H1 (cell line): ENCODE results near the gene MYO7B. TPM values are rescaled to one million over a fixed set of nuclear protein-coding genes. Genes with fewer than 3 reads are reported as not detected.

Experiments used
- CTCF ChIA-PET: fragments of 300-600 bp; sonication (Branson Sonifier 250); formaldehyde crosslinking; loops from one replicate; lab custom pipeline; 2021; ENCODE audit not compliant: partially characterized antibody; lab: Charles Lee
- POLR2A ChIA-PET: fragments of 300-600 bp; sonication (Branson Sonifier 250); formaldehyde crosslinking; loops from one replicate; lab custom pipeline; 2021; ENCODE audit warnings: inconsistent platforms; ENCODE audit not compliant: partially characterized antibody; lab: Charles Lee
- DNase-seq, 2 experiments: peaks; one replicate each; pipeline versions ENCODE4 v3.0.0 to v3.0.0-alpha.2; 2010 to 2022; ENCODE audit warnings: low spot score in 2 of 2, low read depth in 1 of 2, mixed read lengths in 1 of 2
- FAIRE-seq: peaks from 2 replicates; lab custom pipeline; 2011; peaks lifted over from hg19 to GRCh38; lab: Jason Lieb, UNC
- H2AFZ ChIP-seq: 2 replicates; pipeline ENCODE4 v1.8.1; 2012; ENCODE audit warnings: low read length, inconsistent platforms
- H2AK5ac ChIP-seq: 2 replicates; pipeline ENCODE4 v1.6.1; 2013; ENCODE audit warnings: low read depth, low read length
- H2BK120ac ChIP-seq: replicated peaks from 2 replicates; pipeline ENCODE3; 2013; ENCODE audit warnings: low read depth, low read length, inconsistent platforms
- H2BK12ac ChIP-seq: 2 replicates; pipeline ENCODE4 v1.6.1; 2013; ENCODE audit warnings: low read depth, low read length
- H2BK15ac ChIP-seq: 2 replicates; pipeline ENCODE4 v1.6.1; 2013; ENCODE audit warnings: low read length
- H2BK20ac ChIP-seq: 2 replicates; pipeline ENCODE4 v1.6.1; 2013; ENCODE audit warnings: low read length
- H2BK5ac ChIP-seq: 2 replicates; pipeline ENCODE4 v1.6.1; 2013; ENCODE audit warnings: low read depth, low read length
- H3K14ac ChIP-seq: 2 replicates; pipeline ENCODE4 v1.6.1; 2013; ENCODE audit warnings: inconsistent platforms; ENCODE audit not compliant: insufficient read length
- H3K18ac ChIP-seq: 2 replicates; pipeline ENCODE4 v1.6.1; 2013; ENCODE audit warnings: low read length; ENCODE audit errors: extremely low read depth
- H3K23ac ChIP-seq: 2 replicates; pipeline ENCODE4 v1.6.1; 2013; ENCODE audit warnings: inconsistent platforms; ENCODE audit not compliant: insufficient read length
- H3K23me2 ChIP-seq: 2 replicates; pipeline ENCODE4 v1.6.1; 2013; ENCODE audit warnings: low read depth, low read length
- H3K27ac ChIP-seq: 2 replicates; pipeline ENCODE4 v1.6.1; 2011; ENCODE audit warnings: low read depth, low read length, inconsistent platforms
- H3K27me3 ChIP-seq, 4 experiments: replicated peaks in 1 of 4; 1 replicate in 1 of 4; 2 replicates in 3 of 4; pipeline versions ENCODE4 v1.6.1 to v1.8.1; 2011 to 2013; ENCODE audit warnings: low read length in 3 of 4, mild to moderate bottlenecking in 3 of 4, inconsistent platforms in 2 of 4, mixed read lengths in 2 of 4, moderate library complexity in 1 of 4; ENCODE audit not compliant: control insufficient read depth in 3 of 4, insufficient read depth in 3 of 4; ENCODE audit errors: extremely low read depth in 1 of 4
- H3K36me3 ChIP-seq, 4 experiments: 2 replicates each; pipeline versions ENCODE4 v1.6.1 to v1.8.1; 2011 to 2013; ENCODE audit warnings: mild to moderate bottlenecking in 4 of 4, low read length in 3 of 4, moderate library complexity in 2 of 4, control low read depth in 1 of 4, inconsistent platforms in 1 of 4; ENCODE audit not compliant: insufficient read depth in 4 of 4, control insufficient read depth in 2 of 4
- H3K4ac ChIP-seq: replicated peaks from 2 replicates; pipeline ENCODE3; 2013; ENCODE audit warnings: low read length, low read depth, mixed read lengths, inconsistent platforms; ENCODE audit not compliant: insufficient read length
- H3K4me1 ChIP-seq, 4 experiments: replicated peaks in 1 of 4; 1 replicate in 1 of 4; 2 replicates in 3 of 4; pipeline versions ENCODE4 v1.6.1 to v1.8.1; 2011 to 2013; ENCODE audit warnings: low read length in 3 of 4, inconsistent platforms in 2 of 4, mixed read lengths in 1 of 4; ENCODE audit not compliant: insufficient read depth in 4 of 4, control insufficient read depth in 3 of 4
- H3K4me2 ChIP-seq, 2 experiments: 2 replicates each; pipeline versions ENCODE4 v1.6.1 to v1.8.1; 2011 to 2013; ENCODE audit warnings: low read depth in 2 of 2, low read length in 2 of 2, control low read depth in 1 of 2, inconsistent platforms in 1 of 2, mild to moderate bottlenecking in 1 of 2; ENCODE audit not compliant: insufficient read depth in 1 of 2
- H3K4me3 ChIP-seq, 4 experiments: fragments of 200-600, 300-600 bp in 1 of 4; sonication (generic), shearing (Covaris generic), sonication (Bioruptor Twin) in 1 of 4; 2 replicates each; pipeline versions ENCODE4 v1.5.1 to v1.8.1; 2011 to 2016; ENCODE audit warnings: low read length in 4 of 4, low read depth in 3 of 4, control low read depth in 2 of 4, inconsistent platforms in 2 of 4, mild to moderate bottlenecking in 2 of 4, mixed read lengths in 1 of 4, moderate library complexity in 1 of 4; ENCODE audit not compliant: insufficient read depth in 2 of 4; ENCODE audit errors: extremely low read depth in 1 of 4
- H3K56ac ChIP-seq: replicated peaks from 2 replicates; pipeline ENCODE3; 2013; ENCODE audit warnings: low read depth, mild to moderate bottlenecking, mixed read lengths, low read length, inconsistent platforms; ENCODE audit not compliant: insufficient read length
- H3K79me1 ChIP-seq: 2 replicates; pipeline ENCODE4 v1.6.1; 2013; ENCODE audit warnings: low read depth, low read length, control low read depth
- H3K79me2 ChIP-seq, 2 experiments: 2 replicates each; pipeline versions ENCODE4 v1.6.1 to v1.8.1; 2012 to 2013; ENCODE audit warnings: low read length in 2 of 2, mild to moderate bottlenecking in 2 of 2, inconsistent platforms in 1 of 2; ENCODE audit not compliant: insufficient read depth in 2 of 2, control insufficient read depth in 1 of 2
- H3K9ac ChIP-seq, 4 experiments: replicated peaks in 1 of 4; 1 replicate in 1 of 4; 2 replicates in 3 of 4; pipeline versions ENCODE4 v1.6.1 to v1.8.1; 2011 to 2013; ENCODE audit warnings: low read depth in 3 of 4, low read length in 3 of 4, control low read depth in 2 of 4, mild to moderate bottlenecking in 2 of 4, moderate library complexity in 2 of 4, inconsistent platforms in 1 of 4; ENCODE audit errors: extremely low read depth in 1 of 4
- H3K9me3 ChIP-seq, 2 experiments: 2 replicates each; pipeline versions ENCODE4 v1.6.1 to v1.8.1; 2012 to 2013; ENCODE audit warnings: mild to moderate bottlenecking in 2 of 2, moderate library complexity in 2 of 2, control low read depth in 1 of 2, inconsistent platforms in 1 of 2, low read depth in 1 of 2, low read length in 1 of 2, mixed read lengths in 1 of 2; ENCODE audit not compliant: insufficient read depth in 2 of 2
- H4K20me1 ChIP-seq, 2 experiments: replicated peaks in 1 of 2; 2 replicates each; pipeline versions ENCODE3 to v1.8.1; 2011 to 2013; ENCODE audit warnings: inconsistent platforms in 2 of 2, low read length in 2 of 2, mild to moderate bottlenecking in 1 of 2; ENCODE audit not compliant: insufficient read depth in 2 of 2, control insufficient read depth in 1 of 2
- H4K5ac ChIP-seq: 2 replicates; pipeline ENCODE4 v1.6.1; 2013; ENCODE audit warnings: low read length, low read depth, mixed read lengths, inconsistent platforms; ENCODE audit not compliant: insufficient read length
- H4K8ac ChIP-seq: 2 replicates; pipeline ENCODE4 v1.8.0; 2013; ENCODE audit warnings: mild to moderate bottlenecking, moderate library complexity, low read length, inconsistent platforms; ENCODE audit not compliant: insufficient read depth; ENCODE audit errors: extremely low read depth
- H4K91ac ChIP-seq: replicated peaks from 2 replicates; pipeline ENCODE3; 2013; ENCODE audit warnings: low read length, mixed read lengths, inconsistent platforms; ENCODE audit not compliant: insufficient read length
- GABPA ChIP-seq: IDR thresholded peaks from 2 replicates; pipeline ENCODE4 v1.6.1; 2011; ENCODE audit warnings: mild to moderate bottlenecking, low read length, moderate library complexity, borderline replicate concordance; ENCODE audit not compliant: insufficient read depth
- NANOG ChIP-seq: IDR thresholded peaks from 2 replicates; pipeline ENCODE4 v1.6.1; 2011; ENCODE audit warnings: low read length, low read depth, mild to moderate bottlenecking, inconsistent platforms; ENCODE audit not compliant: insufficient read depth, poor library complexity, severe bottlenecking
- PHF8 ChIP-seq: fragments of 200-600 bp; sonication (generic); conservative IDR thresholded peaks from 2 replicates; pipeline ENCODE4 v1.7.1; 2012; ENCODE audit warnings: low read depth, mild to moderate bottlenecking, inconsistent platforms, low read length, moderate library complexity
- RNF2 ChIP-seq: fragments of 200-900, 300-1000 bp; sonication (generic); IDR thresholded peaks from 2 replicates; pipeline ENCODE4 v1.7.1; 2016; ENCODE audit warnings: borderline replicate concordance, low read depth, mild to moderate bottlenecking, antibody characterized with exemption, low read length; ENCODE audit not compliant: poor library complexity, severe bottlenecking; ENCODE audit errors: missing control alignments
- WGBS, 2 experiments: shearing (Covaris generic) in 1 of 2; methylation state at CpG; one replicate each; pipeline versions ENCODE4 v1.1.6 to v1.1.7; 2013 to 2015; ENCODE audit warnings: low lambda C conversion rate in 2 of 2, mixed read lengths in 2 of 2, inconsistent platforms in 1 of 2, low coverage in 1 of 2, missing lambda C conversion rate in 1 of 2; ENCODE audit not compliant: insufficient replicate concordance in 2 of 2, insufficient coverage in 1 of 2, insufficient read length in 1 of 2; ENCODE audit errors: extremely low coverage in 1 of 2, missing lambda C conversion rate in 1 of 2; 5-methylcytosine and 5-hydroxymethylcytosine counted together
- polyA plus RNA-seq, 7 experiments: library from polyadenylated mRNA; depleted of rRNA in 3 of 7; stranded (reverse) in 5 of 7; unstranded in 2 of 7; fragments of >200 nt in 5 of 7; fragments of 200-250 nt in 2 of 7; gene quantifications; 1 replicate in 5 of 7; 2 replicates in 1 of 7; 4 replicates in 1 of 7; pipeline versions ENCODE4 v1.2.1 to v1.2.3, GENCODE V29; 2011 to 2013; ENCODE audit warnings: missing spikeins in 2 of 7, mixed read lengths in 2 of 7
- total RNA-seq: library from RNA; stranded (reverse); fragmentation: NEBNext Ultra II Directional; extraction: Animal tissue kit (Norgen Biotek cat#: 25700); gene quantifications from 2 replicates; pipeline ENCODE4 v1.2.1, GENCODE V29; 2021

Gene MYO7B
- total and polyA plus RNA-seq, 2 of the 8 experiments (the other 6 are each of a cell fraction or from before 2014, with no cell fraction given) = not detected

DNA sequence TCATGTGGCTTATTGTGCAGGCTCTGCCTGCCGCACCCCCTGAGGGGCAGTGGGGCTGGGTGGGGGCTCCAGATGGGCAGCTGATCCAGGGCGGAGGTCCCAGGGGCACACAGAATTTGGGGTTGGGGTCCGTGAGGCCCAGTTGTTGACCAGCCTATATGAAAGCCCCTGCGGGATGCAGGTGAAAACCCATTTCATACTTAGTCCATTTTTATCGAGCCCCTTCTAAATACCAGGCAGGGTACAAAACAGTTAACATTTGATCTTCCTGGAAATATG, 30.6 kb downstream of the MYO7B start:
- Histone ChIP-seq H2BK12ac (no peak overlapping the region), H3K9ac (no peak overlapping the region), H3K4ac (no peak overlapping the region), H3K23ac (no peak overlapping the region), H2BK5ac (no peak overlapping the region), H4K20me1 (no peaks in the 10 kb centered on the region), H2AK5ac (no peak overlapping the region), H2AFZ (no peak overlapping the region), H3K9me3 (no peaks in the 10 kb centered on the region), H3K4me1 (peaks cover 0 to 3% (median 2%) of the 10 kb centered on the region in 4 experiments; a peak in 2 of 7 replicates), H2BK20ac (no peak overlapping the region), H3K14ac (no peak overlapping the region), H3K79me2 (no peaks in the 10 kb centered on the region), H3K27ac (no peak overlapping the region), H3K4me2 (no peak overlapping the region), H3K56ac (no peak overlapping the region), H3K79me1 (no peaks in the 10 kb centered on the region), H3K18ac (no peak overlapping the region), H4K8ac (no peak overlapping the region), H4K91ac (no peak overlapping the region), H2BK15ac (no peak overlapping the region), H3K23me2 (no peaks in the 10 kb centered on the region), H3K27me3 (no peaks in the 10 kb centered on the region)
- 88% methylated on average over 5 of the region's 5 CpGs; no CpG with 5 or more reads in 1 of the 2 experiments for WGBS, 2 experiments
- POLR2A ChIA-PET = interaction anchor here (1.3 to 2.0 kb wide), 3 partner anchors 14 to 40 kb away, joined by 3 to 6 read pairs (median 4); partner anchors contain the start of gene IWS1
- CTCF ChIA-PET = interaction anchor here (0.7 to 4.0 kb wide), 12 partner anchors 12 to 208 kb away, joined by 3 to 27 read pairs (median 3); no protein-coding TSS in a partner anchor
- no peak for TF ChIP-seq PHF8
- no peak for TF ChIP-seq GABPA
- no peak for TF ChIP-seq NANOG
- no peak for TF ChIP-seq RNF2
- TF ChIP-seq, all 59 proteins: peak for 0
- Histone ChIP-seq H4K5ac (no peak overlapping the region), H2BK120ac (no peak overlapping the region), H3K36me3 (no peaks in the 10 kb centered on the region), H3K4me3 (no peak overlapping the region)
- FAIRE-seq = no peak
- no peak for DNase-seq
